SK-N-MC (cell line): Measurements from ENCODE around the gene CNOT11.
"Not testable (repeated sequence)": the region's sequence is repeated elsewhere in the genome, so short reads cannot be mapped to it uniquely, and the experiment has no call there.

ENCODE experiments used
- EZH2 ChIP-seq: fragments of 200-600 bp; sonication (generic); IDR thresholded peaks from one replicate; pipeline ENCODE4 v1.6.1; 2017; ENCODE audit warnings: antibody characterized with exemption
- FOXP2 ChIP-seq: optimal IDR thresholded peaks from 2 replicates; pipeline ENCODE3; 2011; ENCODE audit warnings: mild to moderate bottlenecking, moderate library complexity; ENCODE audit not compliant: insufficient read depth; ENCODE audit errors: extremely low read length, control extremely low read depth
- POLR2AphosphoS5 ChIP-seq: IDR thresholded peaks from 2 replicates; pipeline ENCODE4 v1.6.1; 2012; ENCODE audit warnings: mild to moderate bottlenecking, low read depth, low read length, borderline replicate concordance

- not testable (repeated sequence) for TF ChIP-seq EZH2, POLR2AphosphoS5, FOXP2
Measured at GRCh38 chr2:101316568-101316967, 63.9 kb downstream of the CNOT11 start.
